ENCODE data around the gene CALML4. TPM values are rescaled to one million over a fixed set of nuclear protein-coding genes. Genes with fewer than 3 reads are reported as not detected.
"Not testable (repeated sequence)": the region's sequence is repeated elsewhere in the genome, so short reads cannot be mapped to it uniquely, and the experiment has no call there.

The CALML4 gene
- total RNA-seq, 5 donors from 2014 or later (not counting 1 experiment from before 2014, with no cell fraction given): 2.4 to 5.4 (median 3.3) TPM

GRCh38 chr15:68239025-68239424, 33.9 kb upstream of the CALML4 start:
- no peak overlapping the region for H3K4me3 ChIP-seq (ENCODE audit: control insufficient read depth in 1 of 2, extremely low read depth in 1 of 2, low read length in 1 of 2)
- POLR2A ChIA-PET: no interaction called here
- H3K4me3 Mint-ChIP-seq: no peak overlapping the region
- peaks cover 0 to 2% of the 10 kb centered on the region in 2 donors for H3K27me3 Mint-ChIP-seq
- no peaks in the 10 kb centered on the region for H3K9me3 ChIP-seq
- no peak overlapping the region for H3K27ac Mint-ChIP-seq
- DNase-seq (no peak), ATAC-seq (replicated peaks in 1 of 4) (no peak)
- no peaks in the 10 kb centered on the region for H3K36me3 ChIP-seq (ENCODE audit: control insufficient read depth in 2 of 2, extremely low read depth in 1 of 2, insufficient read depth in 1 of 2, low read length in 1 of 2)
- no peaks in the 10 kb centered on the region for H3K4me1 Mint-ChIP-seq
- H3K9me3 Mint-ChIP-seq: peaks cover 3 to 17% (median 11%) of the 10 kb centered on the region in 3 donors
- peaks cover 0 to 9% of the 10 kb centered on the region in 2 experiments for H3K27me3 ChIP-seq (replicated peaks in 1 of 2; ENCODE audit: control insufficient read depth in 2 of 2, extremely low read depth in 1 of 2, insufficient read depth in 2 of 2, low read length in 1 of 2)
- CTCF ChIA-PET: no interaction called here
- no peaks in the 10 kb centered on the region for H3K36me3 Mint-ChIP-seq
- H3K27ac ChIP-seq (ENCODE audit: low read length): no peak overlapping the region
- H3K4me1 ChIP-seq (ENCODE audit: control insufficient read depth in 1 of 2, extremely low read depth in 1 of 2, insufficient read depth in 2 of 2, low read length in 2 of 2): no peaks in the 10 kb centered on the region

DNA sequence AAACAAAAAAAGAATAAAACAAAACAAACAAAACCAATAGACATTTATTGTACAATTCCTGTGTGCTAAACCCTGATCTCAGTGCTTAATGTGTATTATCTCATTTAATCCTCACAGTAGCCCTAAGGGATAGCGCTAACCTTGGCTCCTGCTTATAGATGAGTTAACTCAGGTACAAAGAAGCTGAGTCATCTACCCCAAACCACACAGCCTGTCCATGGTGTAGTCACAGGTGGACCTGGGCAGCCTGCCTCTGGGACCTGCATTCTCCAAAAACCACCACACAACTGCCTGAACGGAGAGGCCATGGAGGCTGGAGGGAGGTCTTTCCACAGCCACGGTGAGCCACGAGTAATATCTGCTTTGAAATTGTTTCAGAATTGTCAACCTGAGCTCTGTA, 29.9 kb upstream of the CALML4 start:
- no peak overlapping the region for H3K27ac Mint-ChIP-seq
- Histone ChIP-seq H3K27ac (ENCODE audit: low read length) (no peak overlapping the region), H3K36me3 (ENCODE audit: control insufficient read depth in 2 of 2, extremely low read depth in 1 of 2, insufficient read depth in 1 of 2, low read length in 1 of 2) (no peaks in the 10 kb centered on the region), H3K4me3 (ENCODE audit: control insufficient read depth in 1 of 2, extremely low read depth in 1 of 2, low read length in 1 of 2) (no peak overlapping the region), H3K27me3 (replicated peaks in 1 of 2; ENCODE audit: control insufficient read depth in 2 of 2, extremely low read depth in 1 of 2, insufficient read depth in 2 of 2, low read length in 1 of 2) (peaks cover 0 to 29% of the 10 kb centered on the region in 2 experiments), H3K4me1 (ENCODE audit: control insufficient read depth in 1 of 2, extremely low read depth in 1 of 2, insufficient read depth in 2 of 2, low read length in 2 of 2) (peaks cover 0 to 4% of the 10 kb centered on the region in 2 experiments), H3K9me3 (no peaks in the 10 kb centered on the region)
- WGBS (ENCODE audit: insufficient coverage): no CpG with 5 or more reads among the region's 4 CpGs
- no peaks in the 10 kb centered on the region for H3K9me3 Mint-ChIP-seq
- H3K4me3 Mint-ChIP-seq: no peak overlapping the region
- CTCF ChIA-PET: interaction anchor here in 1 of 2 donors (0.7 kb wide), 1 partner anchor 15 kb away, joined by 3 read pairs; no protein-coding TSS in a partner anchor
- POLR2A ChIA-PET: no interaction called here
- H3K36me3 Mint-ChIP-seq: no peaks in the 10 kb centered on the region
- no peak for DNase-seq
- H3K4me1 Mint-ChIP-seq: peaks cover 2 to 8% (median 3%) of the 10 kb centered on the region in 3 donors
- no peak for ATAC-seq (replicated peaks in 1 of 4)
- peaks cover 4 to 7% of the 10 kb centered on the region in 2 donors for H3K27me3 Mint-ChIP-seq

DNA sequence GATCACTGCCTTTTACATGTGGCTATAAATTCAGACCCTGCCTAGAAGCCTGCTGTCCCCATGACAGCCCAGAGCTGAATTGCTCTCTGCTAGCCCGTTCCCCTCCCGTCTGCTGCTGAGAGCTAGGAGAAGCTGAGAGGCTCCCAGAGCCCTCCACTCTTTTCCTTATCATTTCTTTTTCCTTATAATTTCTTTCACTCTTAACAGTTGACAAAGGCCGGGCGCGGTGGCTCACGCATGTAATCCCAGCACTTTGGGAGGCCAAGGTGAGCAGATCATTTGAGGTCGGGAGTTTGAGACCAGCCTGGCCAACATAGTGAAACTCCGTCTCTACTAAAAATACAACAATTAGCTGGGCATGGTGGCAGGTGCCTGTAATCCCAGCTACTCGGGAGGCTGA, 29.4 kb upstream of the CALML4 start:
- H3K9me3 ChIP-seq; ATAC-seq (replicated peaks in 1 of 4); H3K4me3 Mint-ChIP-seq; H3K9me3 Mint-ChIP-seq; H3K36me3 Mint-ChIP-seq; H3K27ac Mint-ChIP-seq; H3K4me3 ChIP-seq (ENCODE audit: control insufficient read depth in 1 of 2, extremely low read depth in 1 of 2, low read length in 1 of 2); H3K4me1 ChIP-seq (ENCODE audit: control insufficient read depth in 1 of 2, extremely low read depth in 1 of 2, insufficient read depth in 2 of 2, low read length in 2 of 2); DNase-seq; H3K27me3 Mint-ChIP-seq; POLR2A ChIA-PET; H3K36me3 ChIP-seq (ENCODE audit: control insufficient read depth in 2 of 2, extremely low read depth in 1 of 2, insufficient read depth in 1 of 2, low read length in 1 of 2); CTCF ChIA-PET; H3K27ac ChIP-seq (ENCODE audit: low read length): not testable (repeated sequence)
- peaks cover 6 to 11% (median 6%) of the 10 kb centered on the region in 3 donors for H3K4me1 Mint-ChIP-seq
- peaks cover 0 to 29% of the 10 kb centered on the region in 2 experiments for H3K27me3 ChIP-seq (replicated peaks in 1 of 2; ENCODE audit: control insufficient read depth in 2 of 2, extremely low read depth in 1 of 2, insufficient read depth in 2 of 2, low read length in 1 of 2)
- 100% methylated on average over 4 of the region's 9 CpGs for WGBS (ENCODE audit: insufficient coverage)

DNA sequence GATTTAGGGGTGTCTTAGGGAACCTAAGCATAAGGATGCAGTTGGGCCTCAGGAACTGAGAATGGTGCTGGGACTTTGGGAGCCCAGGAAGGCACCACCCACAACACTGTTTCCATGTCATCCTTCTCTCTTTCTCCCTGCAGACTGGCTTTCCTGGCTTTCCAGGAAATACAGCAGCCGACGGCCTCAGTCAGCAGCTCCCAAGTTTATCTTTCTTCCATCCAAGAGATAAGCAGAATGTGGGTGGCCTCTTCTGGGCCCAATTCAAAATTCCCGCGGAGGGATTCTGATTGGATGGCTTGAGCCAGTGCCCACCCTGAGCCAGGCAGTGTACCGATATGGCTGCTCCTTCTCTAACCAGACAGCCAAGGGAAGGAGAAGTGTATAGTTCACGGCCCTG, 28.9 kb upstream of the CALML4 start:
- WGBS (ENCODE audit: insufficient coverage): 95% methylated on average over 4 of the region's 6 CpGs
- H3K27ac Mint-ChIP-seq: no peak overlapping the region
- no peak overlapping the region for H3K4me3 Mint-ChIP-seq
- POLR2A ChIA-PET: no interaction called here
- ATAC-seq (replicated peaks in 1 of 4): no peak
- H3K4me1 ChIP-seq (ENCODE audit: control insufficient read depth in 1 of 2, extremely low read depth in 1 of 2, insufficient read depth in 2 of 2, low read length in 2 of 2): peaks cover 0 to 7% of the 10 kb centered on the region in 2 experiments
- H3K27me3 Mint-ChIP-seq: peaks cover 4 to 7% of the 10 kb centered on the region in 2 donors
- no peak for DNase-seq
- H3K36me3 Mint-ChIP-seq: no peaks in the 10 kb centered on the region
- no peak overlapping the region for H3K27ac ChIP-seq (ENCODE audit: low read length)
- peaks cover 0 to 29% of the 10 kb centered on the region in 2 experiments for H3K27me3 ChIP-seq (replicated peaks in 1 of 2; ENCODE audit: control insufficient read depth in 2 of 2, extremely low read depth in 1 of 2, insufficient read depth in 2 of 2, low read length in 1 of 2)
- H3K9me3 Mint-ChIP-seq: no peaks in the 10 kb centered on the region
- H3K4me1 Mint-ChIP-seq: peaks cover 6 to 11% (median 6%) of the 10 kb centered on the region in 3 donors
- no peak overlapping the region for H3K4me3 ChIP-seq (ENCODE audit: control insufficient read depth in 1 of 2, extremely low read depth in 1 of 2, low read length in 1 of 2)
- CTCF ChIA-PET: no interaction called here
- no peaks in the 10 kb centered on the region for H3K36me3 ChIP-seq (ENCODE audit: control insufficient read depth in 2 of 2, extremely low read depth in 1 of 2, insufficient read depth in 1 of 2, low read length in 1 of 2)
- no peaks in the 10 kb centered on the region for H3K9me3 ChIP-seq

- Mint-ChIP-seq H3K36me3 (no peaks in the 10 kb centered on the region), H3K4me1 (peaks cover 15 to 21% (median 16%) of the 10 kb centered on the region in 3 donors), H3K4me3 (no peak overlapping the region), H3K27ac (no peak overlapping the region), H3K27me3 (peaks cover 4 to 7% of the 10 kb centered on the region in 2 donors), H3K9me3 (no peaks in the 10 kb centered on the region)
- Histone ChIP-seq H3K9me3 (no peaks in the 10 kb centered on the region), H3K27me3 (replicated peaks in 1 of 2; ENCODE audit: control insufficient read depth in 2 of 2, extremely low read depth in 1 of 2, insufficient read depth in 2 of 2, low read length in 1 of 2) (peaks cover 0 to 29% of the 10 kb centered on the region in 2 experiments), H3K4me1 (ENCODE audit: control insufficient read depth in 1 of 2, extremely low read depth in 1 of 2, insufficient read depth in 2 of 2, low read length in 2 of 2) (peaks cover 3 to 18% of the 10 kb centered on the region in 2 experiments), H3K36me3 (ENCODE audit: control insufficient read depth in 2 of 2, extremely low read depth in 1 of 2, insufficient read depth in 1 of 2, low read length in 1 of 2) (no peaks in the 10 kb centered on the region), H3K27ac (ENCODE audit: low read length) (no peak overlapping the region), H3K4me3 (ENCODE audit: control insufficient read depth in 1 of 2, extremely low read depth in 1 of 2, low read length in 1 of 2) (no peak overlapping the region)
- POLR2A ChIA-PET: no interaction called here
- CTCF ChIA-PET: no interaction called here
- WGBS (ENCODE audit: insufficient coverage): 90% methylated on average over 2 of the region's 6 CpGs
- no peak for ATAC-seq (replicated peaks in 1 of 4)
- no peak for DNase-seq
Measured at GRCh38 chr15:68232937-68233336, 27.8 kb upstream of the CALML4 start.

GRCh38 chr15:68232449-68232848, 27.3 kb upstream of the CALML4 start:
- ATAC-seq (replicated peaks in 1 of 4): no peak
- H3K36me3 ChIP-seq (ENCODE audit: control insufficient read depth in 2 of 2, extremely low read depth in 1 of 2, insufficient read depth in 1 of 2, low read length in 1 of 2): no peaks in the 10 kb centered on the region
- H3K27ac Mint-ChIP-seq: no peak overlapping the region
- peaks cover 3 to 23% of the 10 kb centered on the region in 2 experiments for H3K4me1 ChIP-seq (ENCODE audit: control insufficient read depth in 1 of 2, extremely low read depth in 1 of 2, insufficient read depth in 2 of 2, low read length in 2 of 2)
- H3K36me3 Mint-ChIP-seq: no peaks in the 10 kb centered on the region
- WGBS (ENCODE audit: insufficient coverage): 90% methylated on average over 5 of the region's 6 CpGs
- H3K27me3 ChIP-seq (replicated peaks in 1 of 2; ENCODE audit: control insufficient read depth in 2 of 2, extremely low read depth in 1 of 2, insufficient read depth in 2 of 2, low read length in 1 of 2): peaks cover 0 to 29% of the 10 kb centered on the region in 2 experiments
- CTCF ChIA-PET: no interaction called here
- POLR2A ChIA-PET: no interaction called here
- DNase-seq: no peak
- H3K27me3 Mint-ChIP-seq: peaks cover 4 to 7% of the 10 kb centered on the region in 2 donors
- no peaks in the 10 kb centered on the region for H3K9me3 Mint-ChIP-seq
- H3K4me3 Mint-ChIP-seq: no peak overlapping the region
- H3K4me1 Mint-ChIP-seq: peaks cover 19 to 26% (median 20%) of the 10 kb centered on the region in 3 donors
- no peak overlapping the region for H3K27ac ChIP-seq (ENCODE audit: low read length)
- no peak overlapping the region for H3K4me3 ChIP-seq (ENCODE audit: control insufficient read depth in 1 of 2, extremely low read depth in 1 of 2, low read length in 1 of 2)
- H3K9me3 ChIP-seq: no peaks in the 10 kb centered on the region

All from T-cell (primary cell).